22Rv1 (cell line): ENCODE measurements around the gene STK40.

Experiments
- ZFX ChIP-seq: fragments of 450-650 bp; IDR thresholded peaks from 2 replicates; pipeline ENCODE4 v1.6.1; 2017; ENCODE audit warnings: antibody characterized with exemption, borderline replicate concordance
- TF ChIP-seq, protein P1 (sequence below): fragments of 450-650 bp; IDR thresholded peaks from 2 replicates; pipeline ENCODE4 v1.5.1; 2017; ENCODE audit warnings: mild to moderate bottlenecking

DNA sequence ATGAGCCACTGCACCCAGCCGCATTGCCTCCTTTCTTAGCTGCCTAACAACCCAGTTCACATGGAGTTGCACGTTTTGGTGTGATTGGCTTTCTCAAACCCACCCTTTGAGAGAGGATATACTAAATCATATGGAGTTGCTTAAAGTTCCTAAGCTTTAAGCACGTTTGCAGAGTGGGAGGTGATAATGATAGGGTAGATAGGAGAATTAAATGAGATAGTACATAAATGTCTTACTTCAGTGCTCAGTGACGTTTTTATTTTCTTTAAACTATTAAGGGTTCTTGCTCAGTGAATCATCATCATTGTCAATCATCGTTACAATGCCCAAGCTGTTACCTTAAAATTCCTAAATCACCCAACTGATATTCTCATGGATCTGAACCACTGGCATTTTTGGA is 82.5 kb downstream of the STK40 start:
- TF ChIP-seq, protein P1, sequence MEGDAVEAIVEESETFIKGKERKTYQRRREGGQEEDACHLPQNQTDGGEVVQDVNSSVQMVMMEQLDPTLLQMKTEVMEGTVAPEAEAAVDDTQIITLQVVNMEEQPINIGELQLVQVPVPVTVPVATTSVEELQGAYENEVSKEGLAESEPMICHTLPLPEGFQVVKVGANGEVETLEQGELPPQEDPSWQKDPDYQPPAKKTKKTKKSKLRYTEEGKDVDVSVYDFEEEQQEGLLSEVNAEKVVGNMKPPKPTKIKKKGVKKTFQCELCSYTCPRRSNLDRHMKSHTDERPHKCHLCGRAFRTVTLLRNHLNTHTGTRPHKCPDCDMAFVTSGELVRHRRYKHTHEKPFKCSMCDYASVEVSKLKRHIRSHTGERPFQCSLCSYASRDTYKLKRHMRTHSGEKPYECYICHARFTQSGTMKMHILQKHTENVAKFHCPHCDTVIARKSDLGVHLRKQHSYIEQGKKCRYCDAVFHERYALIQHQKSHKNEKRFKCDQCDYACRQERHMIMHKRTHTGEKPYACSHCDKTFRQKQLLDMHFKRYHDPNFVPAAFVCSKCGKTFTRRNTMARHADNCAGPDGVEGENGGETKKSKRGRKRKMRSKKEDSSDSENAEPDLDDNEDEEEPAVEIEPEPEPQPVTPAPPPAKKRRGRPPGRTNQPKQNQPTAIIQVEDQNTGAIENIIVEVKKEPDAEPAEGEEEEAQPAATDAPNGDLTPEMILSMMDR, result no peak
- no peak for TF ChIP-seq ZFX
